Measurements from ENCODE around the gene EFNA5.

The EFNA5 gene

DNA sequence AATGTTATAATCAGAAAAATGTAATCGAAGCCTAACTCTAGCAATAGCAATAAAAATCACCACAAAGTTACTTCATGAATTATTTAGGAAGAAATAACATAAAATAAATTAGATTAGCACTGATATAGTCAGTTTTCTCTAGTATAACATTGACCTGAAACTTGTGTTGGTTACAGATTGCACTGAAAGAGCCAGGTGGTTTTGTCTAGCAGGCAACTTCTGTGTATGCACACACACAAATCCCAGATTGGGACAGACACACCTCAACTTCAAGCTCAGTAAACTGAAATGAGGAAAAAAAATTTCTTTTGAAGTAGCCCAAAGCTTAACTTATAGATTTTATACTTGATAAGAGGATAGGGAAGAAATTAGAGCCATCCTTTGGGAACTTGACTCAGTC is 129.3 kb downstream of the EFNA5 start:
- DNase-seq: no peak

DNA sequence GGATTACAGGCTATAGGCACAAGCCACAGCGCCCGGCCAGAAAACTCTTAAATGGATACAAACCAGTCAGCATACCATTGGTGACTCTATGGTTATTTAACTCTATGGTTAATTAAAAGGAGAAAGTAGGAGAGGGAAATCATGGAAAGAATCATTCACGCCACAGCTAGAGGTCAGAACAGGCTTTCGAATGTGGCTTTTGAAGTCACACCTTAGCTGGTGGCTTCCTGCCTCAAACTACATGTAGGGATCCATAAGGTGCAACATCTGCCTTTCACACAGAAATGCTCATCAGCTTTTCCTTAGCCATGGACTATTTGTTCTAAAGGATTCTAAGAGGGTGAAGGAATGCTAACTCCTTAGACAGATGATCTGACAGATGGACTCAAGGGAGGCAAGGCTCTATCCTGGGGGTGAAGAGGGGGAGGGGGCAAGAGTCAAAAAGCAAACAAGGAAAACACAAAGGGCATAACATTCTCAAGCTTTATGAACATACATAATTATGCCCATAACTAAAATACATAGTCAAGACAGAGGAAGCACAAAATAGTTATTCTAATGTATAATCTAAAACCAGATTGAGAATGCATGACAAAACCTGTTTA is 130.9 kb downstream of the EFNA5 start:
- DNase-seq: peak; percentile 28

DNA sequence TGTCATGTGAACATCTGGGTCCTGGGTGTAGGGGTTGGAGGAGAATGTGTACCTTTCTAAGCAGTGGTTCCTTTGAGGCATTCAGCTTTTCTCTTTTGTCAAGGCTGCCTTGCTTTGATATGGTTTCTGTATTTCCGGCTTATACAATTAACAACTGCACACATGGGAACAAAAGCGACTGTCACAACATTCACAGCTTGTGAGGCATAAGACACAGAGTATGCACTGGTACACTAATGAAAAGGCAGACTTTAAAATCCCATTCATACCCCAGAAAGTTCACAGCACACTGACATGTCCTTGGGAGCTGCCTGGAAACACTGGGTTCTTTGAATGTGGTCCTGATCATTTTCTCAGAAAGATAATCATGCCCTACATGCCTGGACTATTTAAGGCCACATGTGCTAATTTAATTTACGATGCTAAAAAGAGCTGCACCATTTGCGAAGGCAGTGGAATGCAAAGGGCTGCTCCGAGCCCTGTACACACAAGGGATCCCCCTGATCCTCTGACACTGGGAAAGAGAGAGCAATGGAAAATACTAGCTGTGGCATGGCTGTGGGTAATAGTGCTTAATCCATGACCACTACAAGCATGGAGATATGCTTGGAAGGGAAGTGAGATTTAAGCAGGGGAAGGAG is 131.8 kb downstream of the EFNA5 start:
- no peak for DNase-seq

DNA sequence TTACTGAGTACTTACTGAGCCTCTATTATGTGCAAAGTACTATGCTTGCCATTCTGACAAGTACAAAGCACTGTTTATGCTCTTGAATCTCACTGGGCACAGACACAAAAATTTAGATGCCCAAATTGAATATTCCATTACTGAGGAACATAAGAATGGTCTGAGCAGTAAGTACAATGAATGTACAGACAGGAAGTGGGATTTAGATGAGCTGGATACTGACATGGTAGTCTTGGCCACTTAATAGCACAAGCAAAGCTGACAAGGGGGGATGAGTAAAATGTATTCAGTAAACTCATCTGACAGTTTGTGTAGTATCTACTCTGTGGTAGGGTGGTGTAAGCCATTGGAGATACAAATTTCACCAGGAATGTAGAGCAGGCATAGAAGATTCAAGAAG is 132.4 kb downstream of the EFNA5 start:
- no peak for DNase-seq

DNA sequence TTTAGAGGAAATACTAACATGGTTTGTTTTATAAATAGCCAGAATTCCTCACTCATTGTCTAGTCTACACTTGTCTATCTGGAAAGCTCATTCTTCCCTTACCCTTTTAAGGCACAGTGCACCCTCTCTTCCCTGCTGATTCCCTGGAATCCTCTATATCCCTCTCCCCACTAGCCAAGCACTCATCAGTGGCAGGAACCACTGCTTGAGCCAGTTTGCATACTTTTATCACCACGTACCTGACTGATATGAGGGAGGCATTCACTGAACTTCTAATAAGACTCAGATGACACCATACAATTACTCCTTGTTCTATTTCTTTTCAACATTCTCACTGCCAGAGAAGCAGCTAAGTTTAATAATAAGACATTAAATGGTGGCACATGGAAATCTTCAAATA is 134.9 kb downstream of the EFNA5 start:
- no peak for DNase-seq

DNA sequence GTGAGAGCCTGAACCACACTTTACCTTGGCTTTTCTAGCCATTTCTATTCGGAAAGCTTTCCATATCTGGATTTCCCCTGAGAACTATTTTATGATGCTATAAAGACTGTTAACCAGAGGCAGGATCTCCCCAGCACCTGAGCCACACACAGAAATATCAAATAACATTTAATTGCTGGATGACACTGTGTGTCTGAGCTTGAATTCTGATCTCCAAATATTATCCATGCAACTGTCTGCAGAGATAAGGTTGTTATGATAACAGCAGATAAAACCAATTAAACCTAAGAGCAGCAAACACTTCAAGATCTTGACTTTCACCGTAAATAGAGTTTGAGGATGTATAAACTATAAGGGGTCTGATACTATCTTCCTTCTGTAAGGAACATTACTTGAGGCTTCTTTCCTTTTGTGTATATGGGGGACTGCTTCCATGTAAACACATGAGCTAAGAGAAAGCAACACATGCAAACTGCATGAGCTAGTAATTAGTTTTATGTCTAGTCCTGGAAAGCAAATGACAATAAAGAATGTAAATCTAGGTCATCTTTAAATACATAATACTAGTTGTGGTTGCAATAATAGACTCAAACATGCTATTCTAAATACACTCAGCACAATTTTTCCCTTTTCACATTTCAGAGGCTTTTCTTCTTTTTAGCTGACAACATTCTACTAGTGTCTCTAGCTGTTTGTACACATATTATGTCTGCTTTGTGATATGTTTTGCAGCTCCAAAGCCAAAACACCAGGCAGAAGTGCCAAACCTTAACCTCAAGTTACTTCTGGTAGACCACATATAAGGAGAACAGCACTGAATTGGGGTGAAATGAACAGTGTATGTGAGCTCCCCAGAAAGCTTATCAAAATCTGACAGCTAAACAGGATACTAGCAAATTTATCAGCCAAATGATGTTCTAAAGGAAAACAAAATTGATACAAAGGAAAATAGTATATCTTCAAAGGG is 136.5 kb downstream of the EFNA5 start:
- DNase-seq: no peak

DNA sequence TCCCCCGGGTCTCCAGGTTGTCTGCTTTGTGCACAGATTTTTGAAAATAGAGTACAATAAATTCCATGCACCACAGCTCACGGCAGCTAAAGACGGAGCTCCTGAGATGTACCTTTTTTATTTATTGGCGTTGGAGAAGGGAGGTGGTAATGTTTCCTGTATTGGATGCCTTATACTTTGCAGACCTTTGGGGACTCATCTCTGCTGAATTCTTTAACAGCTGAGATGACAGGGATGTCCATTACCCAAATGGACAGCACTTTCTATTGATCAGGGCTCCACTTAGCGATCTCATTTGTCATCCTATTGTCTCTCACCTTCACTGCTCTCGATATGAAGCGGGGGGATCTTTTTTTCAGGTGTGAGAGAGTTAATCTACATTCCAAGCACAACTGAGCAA is 137.8 kb downstream of the EFNA5 start:
- no peak for DNase-seq

DNA sequence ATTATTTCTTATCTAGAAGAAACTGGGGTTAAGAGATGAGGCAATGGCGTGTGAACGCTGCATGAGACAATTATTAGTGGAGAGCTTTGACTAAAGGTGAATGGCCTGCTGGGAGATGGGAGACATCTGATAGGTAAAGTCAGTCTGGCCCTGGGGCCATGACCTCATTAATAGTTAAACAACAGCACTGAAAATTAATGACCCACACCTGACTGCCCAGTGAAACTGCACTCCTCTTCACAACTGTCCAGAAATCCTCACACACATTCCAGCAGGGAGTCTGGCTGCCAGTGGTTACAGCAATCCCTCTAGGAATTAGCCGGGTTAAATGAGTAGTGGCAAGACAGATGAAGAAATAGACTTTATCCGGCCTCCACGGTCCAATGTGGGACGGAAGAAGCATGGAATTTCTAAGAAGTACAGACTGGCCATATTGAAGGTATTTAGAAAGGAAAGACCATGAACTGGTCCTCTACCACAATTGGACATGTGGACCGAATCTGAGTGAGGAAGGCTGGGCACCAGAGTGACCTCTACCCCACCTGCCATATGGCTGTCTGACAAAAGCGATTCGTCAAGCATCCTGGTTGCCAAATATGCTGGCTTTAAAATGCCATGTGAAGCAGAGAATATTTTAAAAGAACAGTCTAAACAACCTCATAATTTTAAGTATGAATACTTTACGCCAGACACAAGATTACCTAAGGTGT is 138.4 kb downstream of the EFNA5 start:
- DNase-seq: no peak

DNA sequence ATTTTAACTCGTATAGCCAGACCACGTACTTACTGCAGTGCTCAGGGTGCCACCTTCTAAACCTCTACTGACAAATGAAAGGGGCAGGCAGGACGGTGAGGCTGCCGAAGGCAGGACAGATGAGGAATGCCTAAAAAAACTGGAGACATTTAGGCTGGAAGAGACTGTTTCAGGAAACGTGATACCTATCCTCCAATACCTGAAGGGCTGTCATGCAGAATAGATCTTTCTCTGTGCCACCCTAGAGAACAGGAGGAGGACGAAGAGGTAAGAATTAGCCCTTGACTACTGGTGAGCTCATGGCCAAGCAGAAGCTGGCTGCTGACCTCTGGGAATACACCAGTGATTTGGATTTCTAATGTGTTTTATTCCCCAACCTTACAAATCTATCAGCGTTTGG is 139.4 kb downstream of the EFNA5 start:
- DNase-seq: no peak

DNA sequence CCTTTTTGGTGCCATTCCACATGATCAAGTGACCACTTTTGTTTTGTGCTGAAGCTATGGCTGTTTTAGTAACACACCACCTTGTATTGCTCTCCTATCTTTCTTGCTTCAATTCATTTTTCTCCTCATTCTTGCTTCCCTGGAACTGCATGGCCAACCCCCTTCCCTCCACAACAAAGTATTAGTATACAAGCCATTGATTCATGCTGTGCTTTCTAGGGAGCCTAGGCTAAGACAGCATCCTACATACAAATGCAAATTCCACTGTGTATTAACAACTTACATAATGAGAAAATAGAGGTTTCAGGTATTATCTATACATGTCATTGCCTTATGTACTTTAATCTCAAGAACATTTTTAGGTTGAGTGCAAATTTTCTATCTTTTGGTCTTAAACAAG is 141.1 kb downstream of the EFNA5 start:
- DNase-seq: no peak

DNA sequence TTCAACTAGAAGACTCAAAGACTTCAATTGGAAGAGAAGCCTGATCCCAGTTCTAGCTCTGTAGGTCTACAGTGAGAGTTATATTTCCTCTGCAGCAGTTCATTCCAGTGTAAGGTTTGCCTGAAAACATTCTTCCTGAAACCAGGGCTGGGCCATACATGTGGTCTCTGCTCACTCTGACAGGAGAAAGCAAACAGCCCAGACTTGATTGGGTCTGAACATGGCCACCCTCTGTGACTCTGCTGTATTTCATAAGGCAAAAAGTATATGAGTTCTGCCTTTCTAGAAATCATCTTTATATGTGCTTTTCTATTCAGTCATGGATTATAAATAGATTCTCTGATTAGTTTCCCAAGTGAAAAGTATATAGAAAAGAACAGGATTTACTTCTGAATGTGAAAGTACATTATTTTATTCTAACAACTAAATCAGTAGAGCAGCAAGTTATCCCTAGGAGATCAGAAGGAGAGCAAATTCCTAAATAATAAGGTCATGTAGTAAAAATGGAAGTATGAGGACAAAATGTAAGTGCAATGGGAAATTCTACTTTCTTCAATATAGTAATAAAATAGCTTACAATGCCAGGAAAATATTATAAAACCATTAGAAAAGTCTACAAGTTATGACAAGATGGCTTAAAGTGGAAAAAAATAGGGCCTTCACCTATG is 144.3 kb downstream of the EFNA5 start:
- DNase-seq: no peak

DNA sequence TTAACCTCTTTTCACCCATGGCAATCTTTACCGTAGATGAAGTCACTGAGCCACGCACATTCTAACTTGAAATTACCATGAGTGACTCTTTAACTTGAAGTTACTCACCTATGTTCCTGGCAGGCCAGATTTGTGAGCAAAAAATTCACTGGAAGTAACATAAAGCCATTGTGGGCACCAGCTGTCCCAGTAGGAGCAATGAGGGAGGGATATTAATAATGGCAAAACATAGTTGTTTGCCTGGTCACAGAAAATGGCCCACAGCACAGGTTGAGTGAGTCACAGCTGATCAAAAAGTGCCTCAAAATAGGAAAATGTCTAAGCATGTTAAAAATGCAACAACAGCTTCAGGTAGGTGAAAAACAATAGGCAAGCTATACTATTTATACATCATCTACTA is 146.6 kb downstream of the EFNA5 start:
- no peak for DNase-seq

DNA sequence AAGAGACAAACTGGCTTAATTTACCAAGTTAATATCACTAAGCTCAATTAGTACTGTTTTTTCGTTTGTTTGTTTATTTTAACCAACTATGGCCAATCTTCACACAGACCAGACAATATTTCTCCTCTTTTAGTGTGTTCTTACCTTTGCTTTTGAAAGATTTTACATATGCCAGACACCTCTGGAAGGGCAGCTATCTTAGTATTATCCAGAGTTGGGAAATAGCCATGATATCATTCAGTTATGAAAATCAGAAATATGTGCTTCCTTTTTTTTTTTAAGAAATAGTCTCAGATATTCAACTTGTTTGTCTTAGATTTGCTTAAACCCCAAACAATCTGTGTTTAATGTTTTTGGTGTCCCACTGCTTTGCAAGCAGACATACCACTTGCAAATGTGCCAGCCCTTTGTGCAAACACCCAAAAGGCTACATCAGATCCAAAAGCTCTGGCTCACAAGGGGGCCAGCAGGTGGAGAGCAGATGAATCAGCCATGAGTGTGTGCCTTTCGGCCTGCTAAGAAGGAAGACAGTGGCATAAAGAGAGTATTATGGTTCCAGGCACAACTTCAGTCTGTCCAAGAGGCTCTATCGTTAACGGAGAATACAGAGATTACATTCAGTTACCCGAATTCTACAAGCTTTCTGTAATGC is 147.6 kb downstream of the EFNA5 start:
- no peak for DNase-seq

DNA sequence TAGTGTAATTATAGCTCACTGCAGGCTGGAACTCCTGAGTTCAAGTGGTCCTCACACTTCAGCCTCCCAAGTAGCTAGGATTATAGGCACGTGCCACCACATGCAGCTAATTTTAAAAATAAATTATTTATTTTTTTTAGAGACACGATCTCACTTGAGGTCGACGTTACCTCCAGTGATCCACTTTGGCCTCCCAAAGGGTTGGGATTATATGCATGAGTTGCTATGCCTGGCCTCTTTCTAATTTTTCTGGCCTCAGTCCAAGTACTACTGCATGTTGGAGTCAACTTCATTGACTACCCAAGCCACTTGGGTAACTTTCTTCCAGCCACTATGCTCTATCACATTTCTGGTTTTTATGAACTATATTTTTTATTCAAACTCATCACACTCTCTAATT is 148.3 kb downstream of the EFNA5 start:
- DNase-seq: no peak

DNA sequence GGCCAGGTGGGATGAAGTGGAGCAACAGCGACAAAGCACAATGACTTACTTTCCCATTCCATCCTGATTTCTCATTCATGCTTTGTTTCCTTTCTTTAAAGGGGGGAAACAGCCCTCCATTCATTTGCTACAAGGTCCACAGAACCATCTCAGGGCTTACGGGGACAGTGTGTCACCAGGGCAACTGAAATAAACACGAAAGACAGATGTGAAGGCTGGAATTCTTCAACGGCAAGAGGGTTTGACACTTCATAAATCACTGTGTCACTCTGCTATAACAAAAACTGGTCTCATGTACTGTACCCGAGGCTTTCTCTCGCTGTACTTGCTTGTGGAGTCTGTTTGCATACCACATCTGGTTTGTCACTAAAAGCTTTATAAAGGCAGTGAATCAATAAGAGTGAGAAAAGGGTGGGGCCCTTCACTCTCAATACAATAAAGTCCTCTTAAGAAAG is 150.8 kb downstream of the EFNA5 start:
- no peak for DNase-seq

DNA sequence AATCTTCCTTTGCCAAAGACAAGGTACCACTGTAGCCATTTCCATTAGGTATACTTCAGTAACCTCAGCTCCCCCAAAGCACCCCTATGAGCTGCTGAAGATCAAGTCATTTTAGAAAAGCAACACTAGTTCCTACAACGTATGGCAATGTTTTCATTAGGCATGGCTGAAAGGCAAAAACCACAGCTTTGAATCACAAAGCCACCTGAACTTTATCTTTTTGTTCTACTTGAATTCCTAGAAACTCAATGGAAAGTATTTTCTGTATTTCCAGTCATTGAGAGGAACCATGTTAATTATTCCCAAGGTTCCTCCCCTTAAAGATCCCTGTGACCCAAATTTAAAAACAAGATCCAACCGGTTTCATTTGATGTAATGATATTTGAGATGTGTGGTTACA is 152.1 kb downstream of the EFNA5 start:
- DNase-seq: no peak

DNA sequence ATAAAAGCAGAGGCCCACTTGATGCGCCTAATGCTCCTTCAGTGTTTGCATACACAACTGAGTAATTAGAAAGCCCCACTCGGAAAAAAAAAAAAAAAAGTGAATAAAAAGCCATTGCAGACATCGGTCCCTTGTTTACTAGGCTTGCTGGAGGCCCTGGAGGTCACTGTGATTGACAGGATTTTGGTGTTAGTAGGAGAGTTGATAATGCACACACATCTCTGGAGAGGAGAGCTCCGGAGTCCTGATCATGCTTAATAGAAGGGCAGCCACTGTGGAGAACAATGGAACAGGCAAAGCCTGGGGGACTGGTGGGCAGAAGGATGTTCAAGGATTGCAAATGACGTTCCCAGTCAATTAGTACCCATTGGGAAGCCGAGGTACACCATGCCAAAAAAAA is 152.5 kb downstream of the EFNA5 start:
- DNase-seq: no peak

DNA sequence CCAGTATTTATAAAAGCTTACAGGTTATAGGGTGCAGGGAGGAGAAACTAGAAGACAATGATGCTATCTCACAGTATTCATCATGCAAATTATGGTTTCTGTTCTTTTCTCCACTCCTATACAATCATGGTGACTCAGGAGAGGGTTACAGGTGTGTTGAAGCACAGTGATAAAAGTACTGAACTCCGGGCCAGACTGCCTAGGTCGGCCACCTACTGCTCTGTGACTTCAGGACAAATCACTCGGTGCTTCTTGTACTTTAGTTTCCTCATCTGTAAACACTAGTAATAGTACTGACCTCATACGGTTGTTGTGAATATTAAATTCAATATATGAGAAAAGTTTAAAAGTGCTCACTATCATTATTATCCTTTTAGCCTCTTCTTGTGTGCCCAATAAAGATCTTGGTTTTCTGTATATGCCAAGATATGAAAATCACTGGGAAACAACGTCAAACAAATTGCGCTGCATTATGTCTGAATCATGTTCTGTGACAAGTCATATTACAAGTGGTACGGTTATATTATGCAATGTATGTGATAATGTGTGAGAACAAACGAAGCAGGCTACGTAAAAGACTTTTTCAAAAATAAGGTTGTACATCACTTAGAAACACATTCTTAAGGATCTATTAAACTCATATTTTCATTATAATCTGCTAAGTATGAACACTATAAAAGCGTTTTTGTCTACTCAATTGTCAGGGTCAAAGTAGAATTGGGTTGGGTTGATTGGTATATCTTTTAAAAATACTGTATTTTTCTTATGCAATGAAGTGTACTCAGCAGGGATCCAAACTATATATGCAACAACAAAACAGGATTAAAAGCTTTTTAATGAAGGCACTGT is 153.3 kb downstream of the EFNA5 start:
- DNase-seq: no peak

DNA sequence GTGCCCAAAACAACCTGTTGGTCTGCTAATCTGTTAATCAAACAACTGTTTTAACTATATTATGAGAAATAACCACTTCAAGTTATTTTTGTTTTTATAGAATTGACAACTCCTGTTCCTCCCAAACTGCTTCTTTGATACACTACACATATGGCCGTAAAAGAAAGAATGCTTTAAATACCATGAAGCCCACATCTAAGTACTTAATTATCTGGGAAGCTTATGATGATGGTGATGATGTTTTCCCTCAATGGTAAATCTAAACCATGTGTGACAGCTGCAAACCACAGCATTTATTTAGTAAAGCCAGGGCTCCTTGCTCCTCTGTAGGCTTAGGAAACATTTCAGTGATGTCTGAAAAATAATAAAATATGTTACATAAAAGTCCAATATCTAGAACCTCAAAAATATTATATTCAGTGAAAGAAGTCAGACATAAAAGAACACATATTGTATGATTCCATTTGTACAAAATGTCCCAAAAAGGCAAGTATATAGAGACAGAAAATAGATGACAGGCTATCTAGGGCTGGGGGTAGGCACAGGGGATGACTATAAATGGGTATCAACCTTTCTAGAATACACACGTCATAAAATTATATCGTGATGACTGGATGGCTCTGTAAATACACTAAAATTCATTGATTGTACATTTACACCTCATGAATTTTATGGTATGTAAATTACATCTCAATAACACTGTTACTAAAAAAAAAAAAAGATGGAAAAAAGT is 154.1 kb downstream of the EFNA5 start:
- DNase-seq: no peak

DNA sequence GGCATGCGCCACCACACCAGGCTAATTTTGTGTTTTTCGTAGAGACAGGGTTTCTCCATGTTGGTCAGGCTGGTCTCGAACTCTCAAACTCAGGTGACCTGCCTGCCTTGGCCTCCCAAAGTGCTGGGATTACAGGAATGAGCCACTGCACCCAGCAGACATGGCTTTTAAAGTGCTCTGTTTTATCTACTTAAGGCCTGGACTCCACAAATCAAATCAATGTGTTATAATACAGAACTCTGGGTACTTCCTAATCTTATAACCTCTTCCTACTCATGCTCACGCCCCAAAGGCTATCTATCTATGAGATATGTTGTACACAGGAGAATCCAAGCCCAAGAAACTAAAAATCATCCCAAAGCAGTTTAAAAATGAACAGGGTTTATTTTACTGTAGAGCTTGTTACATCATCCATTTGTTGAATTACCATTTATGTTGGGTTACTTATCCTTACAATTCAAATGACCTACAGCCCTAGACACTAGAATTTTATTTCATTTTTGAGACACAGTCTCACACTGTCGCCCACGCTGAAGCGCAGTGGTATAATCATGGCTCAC is 155.1 kb downstream of the EFNA5 start:
- no peak for DNase-seq
